Cerebellar cortex (tissue), 1 donor: ENCODE measurements around the gene CCDC201.

ENCODE experiments used
- DNase-seq: peaks from one replicate; pipeline ENCODE4 v3.0.0-alpha.2; 2015; ENCODE audit warnings: low spot score

Gene CCDC201

DNA sequence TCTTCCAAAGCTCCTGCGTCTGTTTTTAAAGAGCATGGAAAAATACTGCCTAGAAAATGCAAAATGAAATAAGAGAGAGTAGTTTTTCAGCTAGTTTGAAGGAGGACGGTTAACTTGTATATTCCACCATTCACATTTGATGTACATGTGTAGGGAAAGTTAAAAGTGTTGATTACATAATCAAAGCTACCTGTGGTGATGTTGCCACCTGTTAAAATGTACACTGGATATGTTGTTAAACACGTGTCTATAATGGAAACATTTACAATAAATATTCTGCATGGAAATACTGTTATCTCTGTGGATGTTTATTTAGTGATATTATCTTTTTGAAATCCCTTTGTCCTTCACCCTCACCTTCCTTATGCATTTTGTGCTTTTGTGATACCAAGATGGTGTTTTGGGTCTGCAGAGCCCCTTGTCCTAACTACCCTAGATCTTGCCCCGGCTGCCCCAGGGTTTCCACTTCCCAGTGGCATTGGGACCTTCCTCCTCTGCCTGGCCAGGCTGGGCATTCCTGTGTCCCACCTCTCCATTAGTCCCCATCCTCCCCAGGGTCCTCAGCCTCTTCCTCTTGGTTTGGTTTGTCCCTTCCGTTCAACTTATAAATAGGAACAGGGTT lies 20.6 kb upstream of the CCDC201 start:
- no peak for DNase-seq

- DNase-seq = peak; percentile 15
These were observed 19.6 kb upstream of the CCDC201 start for GRCh38 chr7:45892407-45893035.

DNA sequence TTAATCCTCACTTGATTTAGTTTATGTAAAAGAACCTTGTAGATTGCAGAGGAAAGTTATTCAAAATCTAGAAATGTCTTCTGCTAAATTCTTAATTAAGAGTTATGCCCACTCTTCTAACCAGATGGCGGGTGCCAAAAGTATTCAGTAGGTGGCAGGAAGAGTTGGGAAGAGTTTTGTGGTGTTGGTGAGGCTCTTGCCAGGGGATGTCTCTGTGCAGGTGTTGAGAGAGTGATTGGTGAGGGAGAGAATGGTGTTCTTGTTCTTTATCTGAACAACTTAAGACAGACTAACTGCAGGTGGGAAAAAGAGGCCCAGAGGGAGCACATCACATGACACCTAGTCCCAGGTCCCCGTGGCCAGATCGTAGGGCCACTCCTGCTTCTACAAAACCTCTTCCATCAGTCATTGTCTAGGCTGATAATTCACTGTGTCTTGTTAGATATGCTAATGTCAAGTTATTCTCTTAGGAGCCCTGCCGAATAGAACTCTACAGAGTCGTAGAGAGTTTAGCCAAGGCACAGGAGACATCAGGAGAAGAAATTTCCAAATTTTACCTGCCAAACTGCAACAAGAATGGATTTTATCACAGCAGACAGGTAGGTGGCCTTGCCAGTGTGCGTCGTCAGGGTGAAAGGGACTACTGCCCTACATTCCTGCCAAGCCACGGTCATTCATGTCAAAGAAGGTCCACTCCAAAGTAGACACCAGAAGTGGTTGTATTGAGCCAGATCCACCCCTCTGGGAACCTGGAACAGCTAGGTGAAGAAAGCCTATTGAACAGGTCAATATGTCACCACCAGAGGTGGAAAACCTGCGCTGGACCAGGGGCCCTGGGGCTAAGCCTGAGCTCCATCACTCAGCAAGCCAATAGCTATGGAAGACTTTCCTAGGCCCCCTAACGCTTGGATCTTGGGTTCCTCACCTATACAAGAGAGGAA lies 18.9 kb upstream of the CCDC201 start:
- DNase-seq = no peak

DNA sequence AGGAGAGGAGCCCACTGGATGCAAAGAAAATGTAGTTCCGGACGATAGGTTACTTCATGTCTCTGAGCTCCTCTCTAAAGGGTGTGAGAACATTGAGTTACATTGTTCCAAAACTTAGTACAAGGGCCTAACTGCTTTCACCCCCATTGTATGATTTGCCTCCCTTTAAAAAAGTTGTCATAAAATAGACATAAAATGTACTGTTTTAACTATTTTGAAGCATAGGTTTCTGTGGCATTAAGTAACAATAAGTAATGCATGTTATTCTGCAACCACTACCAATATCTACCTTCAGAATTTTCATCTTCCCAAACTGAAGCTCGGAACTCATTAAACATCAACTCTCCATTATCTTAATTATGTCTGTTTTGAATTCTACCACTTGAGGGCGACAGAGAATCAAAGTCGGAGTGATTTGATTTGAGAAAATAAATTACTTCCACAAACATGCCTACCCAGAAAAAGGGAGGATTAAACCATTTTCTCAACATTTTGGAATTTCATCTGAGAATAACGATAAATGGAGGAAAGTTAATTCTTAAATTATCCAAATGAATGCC lies 18.1 kb upstream of the CCDC201 start:
- peak; percentile 66 for DNase-seq

DNA sequence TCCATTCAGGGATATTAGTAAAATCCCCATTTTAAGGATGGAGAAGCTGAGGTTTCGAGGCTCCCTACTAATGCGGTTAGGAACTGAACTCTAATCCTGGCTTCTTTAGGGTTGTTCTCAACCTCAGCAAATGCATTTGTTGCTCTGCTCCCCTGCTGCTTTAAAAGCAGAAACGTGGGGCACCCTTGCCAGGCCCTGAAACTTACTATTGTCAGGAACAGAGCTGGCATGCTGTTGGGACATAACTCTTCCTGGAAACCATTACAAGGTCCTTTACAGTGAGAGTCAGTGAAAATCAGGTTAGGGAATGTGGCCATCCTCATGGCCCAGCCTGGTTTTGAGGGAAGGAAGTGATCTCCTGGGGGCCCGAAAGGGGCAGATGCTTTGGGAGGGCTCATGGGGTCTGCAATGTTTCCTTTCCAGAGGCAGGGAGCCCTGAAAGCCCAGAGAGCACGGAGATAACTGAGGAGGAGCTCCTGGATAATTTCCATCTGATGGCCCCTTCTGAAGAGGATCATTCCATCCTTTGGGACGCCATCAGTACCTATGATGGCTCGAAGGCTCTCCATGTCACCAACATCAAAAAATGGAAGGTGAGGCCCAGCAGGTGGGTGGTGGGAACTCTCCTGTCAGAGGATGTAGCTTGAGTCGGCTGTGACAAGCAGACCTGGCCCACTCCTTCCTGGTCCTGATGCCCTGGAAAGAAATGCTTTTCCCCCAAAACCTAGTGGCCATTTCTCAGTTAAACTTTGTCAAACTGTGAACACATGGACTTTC lies 17.4 kb upstream of the CCDC201 start:
- no peak for DNase-seq

DNA sequence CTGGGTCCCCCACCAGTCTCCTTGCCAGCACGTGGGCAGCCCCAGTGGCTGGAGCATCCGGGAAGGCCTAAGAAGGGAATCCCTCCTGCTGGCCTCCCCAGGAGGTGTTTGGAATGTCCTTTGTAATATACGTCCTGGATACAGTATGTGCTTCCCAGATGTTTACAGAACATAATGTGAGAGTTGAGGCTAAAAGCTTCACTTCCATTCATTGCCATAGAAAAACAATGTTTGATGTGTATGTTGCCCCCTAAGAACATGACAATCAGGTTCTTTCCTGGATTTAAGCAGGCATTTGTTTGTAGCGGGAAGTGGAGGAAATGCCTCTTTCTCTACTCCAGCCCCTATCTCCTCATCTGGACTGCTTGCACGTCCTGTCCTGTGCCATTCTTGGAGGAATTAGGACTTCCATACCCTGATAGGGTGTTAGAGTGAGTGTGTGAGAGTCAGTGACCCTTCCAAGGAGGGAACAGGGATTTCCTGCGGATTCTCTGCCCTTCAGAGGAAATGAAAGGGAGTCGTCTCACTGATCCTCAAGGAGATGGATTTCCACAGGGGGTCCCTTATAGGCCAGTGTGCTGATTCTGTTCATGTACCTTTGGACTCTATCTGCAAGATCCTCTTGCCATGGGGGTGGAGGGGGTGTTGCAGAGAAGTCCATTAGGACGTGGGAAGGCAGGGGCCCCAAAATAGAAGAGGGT lies 16.6 kb upstream of the CCDC201 start:
- DNase-seq = no peak

DNA sequence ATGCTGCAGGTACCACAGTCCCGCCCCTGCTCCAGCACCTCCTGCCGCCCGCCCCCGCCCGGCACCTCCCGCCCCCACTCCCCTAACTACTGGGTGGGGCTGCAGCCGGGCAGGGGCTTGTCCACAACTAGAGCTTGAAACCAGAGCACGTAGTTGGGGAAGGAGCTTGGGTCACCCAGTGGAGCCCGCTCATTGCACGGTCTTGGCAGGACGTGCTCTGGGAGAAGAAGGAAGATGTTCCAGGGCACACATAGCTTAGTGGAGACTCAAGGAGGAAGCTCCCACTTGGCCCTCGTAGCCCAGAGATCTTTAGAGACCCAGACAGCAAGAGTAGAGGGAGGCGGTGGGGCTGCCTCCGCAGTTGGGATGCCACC lies 16.1 kb upstream of the CCDC201 start:
- no peak for DNase-seq

GRCh38 chr7:45888185-45888992 lies 15.5 kb upstream of the CCDC201 start, which contains the start of gene IGFBP1:
TSS of gene IGFBP1 (plus strand) at chr7:45888488. CDS start at chr7:45888653, 165 bp downstream.
- DNase-seq = peak; percentile 3

DNA sequence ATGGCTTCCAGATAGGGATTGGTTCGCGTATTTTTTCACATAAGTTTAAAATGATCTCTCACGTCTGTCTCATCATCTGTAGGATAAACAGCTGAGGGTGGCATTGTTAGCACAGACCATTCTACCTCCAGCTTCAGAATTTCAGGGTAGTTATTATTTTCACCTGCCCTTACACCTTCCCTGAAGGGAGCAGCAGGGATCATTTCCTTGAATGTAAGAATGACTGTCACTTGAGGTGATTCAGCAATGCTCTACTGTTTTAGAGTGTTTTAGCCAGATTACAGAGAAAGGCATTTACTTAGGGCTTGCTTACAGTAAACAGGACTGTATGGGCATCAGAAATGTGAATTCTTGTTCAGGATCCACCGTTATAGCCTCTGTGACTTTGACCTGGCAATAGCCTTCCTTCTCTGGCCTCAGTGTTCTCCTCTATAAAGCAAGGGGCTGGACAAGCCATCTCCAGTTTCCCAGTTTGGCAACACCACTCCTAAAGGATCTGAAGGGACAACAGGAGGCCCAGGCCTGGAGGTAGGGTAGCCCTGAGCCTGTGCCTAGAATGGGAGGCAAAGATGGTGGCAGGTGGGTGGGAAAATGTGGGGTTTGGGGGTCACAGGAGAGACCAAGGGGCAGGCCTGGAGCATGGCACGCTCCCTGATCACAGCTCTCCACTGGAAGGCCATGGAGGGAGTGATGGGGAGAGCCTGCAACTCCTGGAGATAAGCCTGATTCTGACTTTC lies 14.2 kb upstream of the CCDC201 start:
- no peak for DNase-seq

GRCh38 chr7:45885264-45885882 lies 12.5 kb upstream of the CCDC201 start:
- DNase-seq = no peak

GRCh38 chr7:45884136-45884535 lies 11.3 kb upstream of the CCDC201 start:
- DNase-seq = no peak

DNA sequence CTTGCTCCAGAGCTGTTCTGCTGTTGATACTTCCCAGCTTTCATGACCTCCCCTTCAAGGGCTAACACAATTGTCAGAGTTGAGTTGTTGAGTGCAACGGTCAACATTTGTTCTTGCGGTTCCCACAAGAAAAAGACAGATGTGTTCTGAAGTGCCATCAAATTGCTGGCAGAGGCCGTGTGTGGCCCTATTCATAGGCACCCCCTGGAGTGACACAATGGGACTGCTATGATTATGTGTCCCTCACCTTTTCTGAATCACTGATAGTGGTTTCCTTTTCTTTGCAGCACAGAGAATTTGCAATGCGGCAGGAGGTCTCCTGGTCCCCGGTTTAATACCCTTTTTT lies 9.6 kb upstream of the CCDC201 start:
- no peak for DNase-seq

DNA sequence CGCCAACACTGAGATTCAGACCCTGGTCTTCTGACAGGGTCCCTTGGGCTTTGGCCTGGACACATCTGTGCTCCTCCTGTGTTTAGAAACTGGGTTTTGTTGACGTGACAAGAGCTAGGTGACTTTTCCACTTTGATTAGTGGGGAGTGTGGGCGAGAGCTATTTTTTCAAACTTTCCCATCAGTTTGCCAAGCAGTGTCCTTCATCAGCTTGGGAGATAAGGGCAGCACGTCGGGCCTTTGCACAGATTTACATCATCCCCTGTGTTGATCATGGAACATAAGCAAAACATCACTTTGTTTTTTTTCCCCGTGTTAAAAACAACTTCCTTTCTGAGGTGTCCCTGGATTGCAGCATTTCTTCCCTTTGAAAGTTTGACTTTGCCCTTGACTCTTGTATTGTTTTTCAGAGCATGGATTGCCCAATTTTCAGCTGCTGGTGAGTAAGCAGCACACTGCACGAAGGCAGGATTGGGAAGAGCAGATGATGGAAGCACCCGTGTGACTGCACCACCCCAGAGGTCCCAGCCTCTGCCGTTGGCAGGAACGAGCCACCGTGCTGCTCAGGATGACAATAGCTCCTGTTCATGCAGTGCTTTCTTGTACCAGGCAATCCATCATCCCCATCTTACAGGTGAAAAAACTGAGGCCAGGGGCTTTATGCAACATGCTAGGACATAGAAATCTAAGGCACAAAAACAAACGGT lies 9.0 kb upstream of the CCDC201 start:
- no peak for DNase-seq

- DNase-seq = no peak
These were observed 8.4 kb upstream of the CCDC201 start for GRCh38 chr7:45881280-45881758.

GRCh38 chr7:45880433-45880860 lies 7.6 kb upstream of the CCDC201 start:
- DNase-seq = no peak

DNA sequence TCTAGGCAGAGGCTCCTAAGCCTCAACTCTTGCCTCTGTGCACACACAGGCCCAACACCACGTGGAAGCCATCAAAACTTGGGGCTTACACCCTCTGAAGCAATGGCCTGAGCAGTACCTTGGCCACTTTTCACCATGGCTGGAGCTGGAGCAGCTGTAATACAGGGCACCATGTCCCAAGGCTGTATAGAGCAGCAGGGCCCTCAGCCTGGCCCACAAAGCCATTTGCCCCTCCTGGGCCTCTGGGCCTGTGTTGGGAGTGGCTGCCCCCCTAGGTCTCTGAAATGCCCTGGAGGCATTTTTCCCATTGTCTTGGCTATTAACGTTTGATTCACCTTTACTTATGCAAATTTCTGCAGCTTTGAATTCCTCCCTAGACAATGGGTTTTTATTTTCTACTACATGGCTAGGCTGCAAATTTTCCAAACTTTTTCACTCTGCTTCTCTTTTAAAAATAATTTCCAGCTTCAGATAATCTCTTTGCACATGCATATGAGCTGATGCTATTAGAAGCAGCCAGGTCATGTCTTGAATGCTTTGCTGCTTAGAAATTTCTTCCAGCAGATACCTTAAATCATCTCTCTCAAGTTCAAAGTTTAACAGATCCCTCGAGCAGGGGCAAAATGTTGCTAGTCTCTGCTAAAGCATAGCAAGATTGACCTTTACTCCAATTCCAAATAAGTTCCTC lies 5.7 kb upstream of the CCDC201 start:
- no peak for DNase-seq

GRCh38 chr7:45876519-45876918 lies 3.6 kb upstream of the CCDC201 start:
- no peak for DNase-seq
